GM12878 (cell line): ENCODE results near the gene NXNL1. TPM values are rescaled to one million over a fixed set of nuclear protein-coding genes. Genes with fewer than 3 reads are reported as not detected.

Experiments used
- ATAC-seq: fragments of 200-7000 bp; cut with Tn5 transposase; 3 replicates; pipeline ENCODE4 v1.9.1; 2020; ENCODE audit warnings: mild to moderate bottlenecking, moderate library complexity
- BruUV-seq: library from RNA; stranded (reverse); fragments of 400-500 nt; replicated peaks from 2 replicates; lab custom pipeline; 2021; lab: Mats Ljungman, UMichigan
- CTCF ChIA-PET: fragments of 300-600 bp; sonication (Branson Sonifier 250); formaldehyde crosslinking; extraction: SDS; loops from one replicate; lab custom pipeline; 2021; ENCODE audit warnings: inconsistent platforms; lab: Yijun Ruan, JAX
- POLR2A ChIA-PET: fragments of 350-600 bp; formaldehyde crosslinking; extraction: SDS; loops from one replicate; lab custom pipeline; 2021; ENCODE audit warnings: inconsistent platforms; lab: Charles Lee
- RAD21 ChIA-PET: fragments of 300-600 bp; sonication (Branson Sonifier 250); formaldehyde crosslinking; loops from one replicate; lab custom pipeline; 2023; ENCODE audit warnings: antibody characterized with exemption; ENCODE audit not compliant: unreplicated experiment; lab: Charles Lee
- SMC1A ChIA-PET: fragments of 300-600 bp; sonication (Branson Sonifier 250); formaldehyde crosslinking; loops from one replicate; lab custom pipeline; 2023; ENCODE audit not compliant: unreplicated experiment, uncharacterized antibody; lab: Charles Lee
- DNase-seq: peaks from one replicate; pipeline ENCODE4 v3.0.0-alpha.2; 2011; ENCODE audit warnings: low read depth, low spot score
- FAIRE-seq: peaks from 3 replicates; lab custom pipeline; 2011; peaks lifted over from hg19 to GRCh38; lab: Jason Lieb, UNC
- H2AFZ ChIP-seq: 2 replicates; pipeline ENCODE4 v1.6.0; 2011; ENCODE audit warnings: low read depth, low read length, control low read depth; ENCODE audit not compliant: control insufficient read depth
- H3K27ac ChIP-seq: 2 replicates; pipeline ENCODE4 v1.5.1; 2011; ENCODE audit warnings: control low read depth; ENCODE audit not compliant: control insufficient read depth, insufficient read depth
- H3K27me3 ChIP-seq, 2 experiments: replicated peaks in 1 of 2; 2 replicates each; pipeline versions ENCODE4 v1.6.0 to v1.6.1; 2011; ENCODE audit warnings: low read length in 1 of 2; ENCODE audit not compliant: control insufficient read depth in 2 of 2, insufficient read depth in 2 of 2
- H3K36me3 ChIP-seq, 2 experiments: 2 replicates each; pipeline ENCODE4 v1.5.1; 2011; ENCODE audit warnings: low read length in 1 of 2; ENCODE audit not compliant: control insufficient read depth in 2 of 2, insufficient read depth in 2 of 2
- H3K4me1 ChIP-seq: 2 replicates; pipeline ENCODE4 v1.6.1; 2011; ENCODE audit warnings: mild to moderate bottlenecking, low read length, moderate library complexity, mixed read lengths; ENCODE audit not compliant: control insufficient read depth, insufficient read depth
- H3K4me2 ChIP-seq: 2 replicates; pipeline ENCODE4 v1.6.0; 2011; ENCODE audit warnings: control low read depth; ENCODE audit not compliant: control insufficient read depth, insufficient read depth
- H3K4me3 ChIP-seq: fragments of 200-600 bp; sonication (generic); 2 replicates; pipeline ENCODE4 v1.5.1; 2016
- H3K79me2 ChIP-seq: 2 replicates; pipeline ENCODE4 v1.6.0; 2011; ENCODE audit warnings: low read length; ENCODE audit not compliant: control insufficient read depth, insufficient read depth
- H3K9ac ChIP-seq: 2 replicates; pipeline ENCODE4 v1.8.0; 2011; ENCODE audit warnings: low read length, control low read depth, mixed read lengths; ENCODE audit not compliant: control insufficient read depth, insufficient read depth
- H3K9me3 ChIP-seq: replicated peaks from 3 replicates; pipeline ENCODE4 v1.5.1; 2011; ENCODE audit warnings: mild to moderate bottlenecking, low read length; ENCODE audit not compliant: control insufficient read depth, insufficient read depth
- H4K20me1 ChIP-seq: 2 replicates; pipeline ENCODE4 v1.6.0; 2011; ENCODE audit not compliant: control insufficient read depth, insufficient read depth
- CHD4 ChIP-seq: fragments of 200-600 bp; sonication (generic); IDR thresholded peaks from 2 replicates; pipeline ENCODE4 v1.6.1; 2016; ENCODE audit warnings: mild to moderate bottlenecking
- KLF5 ChIP-seq: fragments of 450-650 bp; IDR thresholded peaks from 2 replicates; pipeline ENCODE4 v1.6.1; 2014; ENCODE audit warnings: mild to moderate bottlenecking; ENCODE audit not compliant: partially characterized antibody
- POLR2AphosphoS2 ChIP-seq: IDR thresholded peaks from 2 replicates; pipeline ENCODE4 v1.6.1; 2011; ENCODE audit warnings: low read depth, mild to moderate bottlenecking, low read length, improper control_type of control experiment, moderate library complexity
- RB1 ChIP-seq: fragments of 450-650 bp; formaldehyde crosslinking; IDR thresholded peaks from 2 replicates; pipeline ENCODE4 v1.6.1; 2017; ENCODE audit warnings: mild to moderate bottlenecking, borderline replicate concordance
- RFX5 ChIP-seq: IDR thresholded peaks from 2 replicates; pipeline ENCODE4 v1.6.1; 2011; ENCODE audit warnings: low read depth, low read length, improper control_type of control experiment
- SIN3A ChIP-seq: IDR thresholded peaks from 2 replicates; pipeline ENCODE4 v1.6.1; 2012; ENCODE audit warnings: low read depth, low read length, improper control_type of control experiment
- SMAD1 ChIP-seq: fragments of 450-650 bp; IDR thresholded peaks from 2 replicates; pipeline ENCODE4 v1.6.1; 2018; ENCODE audit warnings: mild to moderate bottlenecking, low read depth; ENCODE audit not compliant: partially characterized antibody
- SPI1 ChIP-seq: IDR thresholded peaks from 2 replicates; pipeline ENCODE4 v1.6.1; 2011; ENCODE audit warnings: low read depth, mild to moderate bottlenecking, low read length, moderate library complexity, borderline replicate concordance; ENCODE audit not compliant: insufficient read depth
- SREBF1 ChIP-seq: IDR thresholded peaks from 2 replicates; pipeline ENCODE4 v1.6.1; 2012; ENCODE audit warnings: mild to moderate bottlenecking, low read length
- ZBTB4 ChIP-seq: fragments of 450-650 bp; formaldehyde crosslinking; IDR thresholded peaks from 2 replicates; pipeline ENCODE4 v1.4.0; 2022; ENCODE audit warnings: mild to moderate bottlenecking, moderate library complexity
- ZNF217 ChIP-seq: fragments of 450-650 bp; IDR thresholded peaks from 2 replicates; pipeline ENCODE4 v1.6.1; 2017; ENCODE audit warnings: antibody characterized with exemption, mild to moderate bottlenecking
- WGBS: methylation state at CpG from one replicate; pipeline ENCODE4 v1.1.6; 2016; ENCODE audit warnings: low lambda C conversion rate; ENCODE audit not compliant: insufficient replicate concordance, insufficient coverage; ENCODE audit errors: missing lambda C conversion rate; 5-methylcytosine and 5-hydroxymethylcytosine counted together
- in situ Hi-C: fragments of 300-500 bp; cut with MboI; formaldehyde crosslinking; loops from 9 replicates; pipeline ENCODE4 v1.14.3; 2018; ENCODE audit warnings: mixed read lengths
- intact Hi-C: fragments of 100-400 bp; cut with micrococcal nuclease; formaldehyde crosslinking; loops from one replicate; pipeline ENCODE4 v1.14.2; 2022; ENCODE audit not compliant: unreplicated experiment
- polyA plus RNA-seq, 11 experiments: library from polyadenylated mRNA; depleted of rRNA in 4 of 11; unstranded in 6 of 11; stranded (reverse) in 5 of 11; fragments of >200 nt; fragmentation: Nextera tagmentation in 4 of 11; fragmentation: Illumina TruSeq in 1 of 11; extraction: Ambion mirVana in 4 of 11; extraction: Trizol in 1 of 11; gene quantifications; 1 replicate in 1 of 11; 2 replicates in 10 of 11; pipeline versions ENCODE4 v1.2.1 to v1.2.3, GENCODE V29; 2011 to 2016; ENCODE audit warnings: inconsistent platforms in 2 of 11, missing spikeins in 2 of 11, low read depth in 1 of 11
- total RNA-seq, 4 experiments: library from RNA; depleted of rRNA in 3 of 4; stranded (reverse); fragments of >200 nt in 3 of 4; fragmentation: Illumina TruSeq in 1 of 4; extraction: Trizol in 1 of 4; gene quantifications; 2 replicates each; pipeline versions ENCODE4 v1.2.1 to v1.2.3, GENCODE V29; 2013 to 2021
- TF ChIP-seq, protein P1 (sequence below): fragments of 150-350 bp; IDR thresholded peaks from 2 replicates; pipeline ENCODE4 v1.6.1; 2016; ENCODE audit warnings: low read depth, low read length
- TF ChIP-seq, protein P2 (sequence below): fragments of 450-650 bp; formaldehyde crosslinking; IDR thresholded peaks from 2 replicates; pipeline ENCODE4 v1.4.0; 2020; ENCODE audit warnings: mild to moderate bottlenecking, moderate library complexity

The NXNL1 gene
- total and polyA plus RNA-seq, 10 of the 15 experiments (the other 5 are each of a cell fraction or from before 2014, with no cell fraction given), result not detected

GRCh38 chr19:17487284-17488121 is 26.8 kb upstream of the NXNL1 start:
- no peak for FAIRE-seq
- no peaks in the 10 kb centered on the region for H3K27me3 ChIP-seq
- no peak overlapping the region for H3K4me3 ChIP-seq
- intact Hi-C loops, result no loop called here
- H3K9me3 ChIP-seq, result no peaks in the 10 kb centered on the region
- H3K4me1 ChIP-seq, result peaks cover 6% of the 10 kb centered on the region
- BruUV-seq, result no TSS peak
- SMC1A ChIA-PET, result no interaction called here
- no peaks in the 10 kb centered on the region for H4K20me1 ChIP-seq
- H3K9ac ChIP-seq, result no peak overlapping the region
- 64% methylated on average over 18 of the region's 18 CpGs for WGBS
- ATAC-seq, result no peak
- H3K4me2 ChIP-seq, result no peak overlapping the region
- TF ChIP-seq KLF5 (no peak), SIN3A (no peak), POLR2AphosphoS2 (no peak), SPI1 (no peak), SREBF1 (no peak), ZNF217 (no peak), RB1 (no peak), CHD4 (no peak), SMAD1 (no peak), RFX5 (no peak), ZBTB4 (CRISPR knock-in tag) (no peak)
- TF ChIP-seq, protein P1, sequence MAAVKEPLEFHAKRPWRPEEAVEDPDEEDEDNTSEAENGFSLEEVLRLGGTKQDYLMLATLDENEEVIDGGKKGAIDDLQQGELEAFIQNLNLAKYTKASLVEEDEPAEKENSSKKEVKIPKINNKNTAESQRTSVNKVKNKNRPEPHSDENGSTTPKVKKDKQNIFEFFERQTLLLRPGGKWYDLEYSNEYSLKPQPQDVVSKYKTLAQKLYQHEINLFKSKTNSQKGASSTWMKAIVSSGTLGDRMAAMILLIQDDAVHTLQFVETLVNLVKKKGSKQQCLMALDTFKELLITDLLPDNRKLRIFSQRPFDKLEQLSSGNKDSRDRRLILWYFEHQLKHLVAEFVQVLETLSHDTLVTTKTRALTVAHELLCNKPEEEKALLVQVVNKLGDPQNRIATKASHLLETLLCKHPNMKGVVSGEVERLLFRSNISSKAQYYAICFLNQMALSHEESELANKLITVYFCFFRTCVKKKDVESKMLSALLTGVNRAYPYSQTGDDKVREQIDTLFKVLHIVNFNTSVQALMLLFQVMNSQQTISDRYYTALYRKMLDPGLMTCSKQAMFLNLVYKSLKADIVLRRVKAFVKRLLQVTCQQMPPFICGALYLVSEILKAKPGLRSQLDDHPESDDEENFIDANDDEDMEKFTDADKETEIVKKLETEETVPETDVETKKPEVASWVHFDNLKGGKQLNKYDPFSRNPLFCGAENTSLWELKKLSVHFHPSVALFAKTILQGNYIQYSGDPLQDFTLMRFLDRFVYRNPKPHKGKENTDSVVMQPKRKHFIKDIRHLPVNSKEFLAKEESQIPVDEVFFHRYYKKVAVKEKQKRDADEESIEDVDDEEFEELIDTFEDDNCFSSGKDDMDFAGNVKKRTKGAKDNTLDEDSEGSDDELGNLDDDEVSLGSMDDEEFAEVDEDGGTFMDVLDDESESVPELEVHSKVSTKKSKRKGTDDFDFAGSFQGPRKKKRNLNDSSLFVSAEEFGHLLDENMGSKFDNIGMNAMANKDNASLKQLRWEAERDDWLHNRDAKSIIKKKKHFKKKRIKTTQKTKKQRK, result no peak
- TF ChIP-seq, protein P2, sequence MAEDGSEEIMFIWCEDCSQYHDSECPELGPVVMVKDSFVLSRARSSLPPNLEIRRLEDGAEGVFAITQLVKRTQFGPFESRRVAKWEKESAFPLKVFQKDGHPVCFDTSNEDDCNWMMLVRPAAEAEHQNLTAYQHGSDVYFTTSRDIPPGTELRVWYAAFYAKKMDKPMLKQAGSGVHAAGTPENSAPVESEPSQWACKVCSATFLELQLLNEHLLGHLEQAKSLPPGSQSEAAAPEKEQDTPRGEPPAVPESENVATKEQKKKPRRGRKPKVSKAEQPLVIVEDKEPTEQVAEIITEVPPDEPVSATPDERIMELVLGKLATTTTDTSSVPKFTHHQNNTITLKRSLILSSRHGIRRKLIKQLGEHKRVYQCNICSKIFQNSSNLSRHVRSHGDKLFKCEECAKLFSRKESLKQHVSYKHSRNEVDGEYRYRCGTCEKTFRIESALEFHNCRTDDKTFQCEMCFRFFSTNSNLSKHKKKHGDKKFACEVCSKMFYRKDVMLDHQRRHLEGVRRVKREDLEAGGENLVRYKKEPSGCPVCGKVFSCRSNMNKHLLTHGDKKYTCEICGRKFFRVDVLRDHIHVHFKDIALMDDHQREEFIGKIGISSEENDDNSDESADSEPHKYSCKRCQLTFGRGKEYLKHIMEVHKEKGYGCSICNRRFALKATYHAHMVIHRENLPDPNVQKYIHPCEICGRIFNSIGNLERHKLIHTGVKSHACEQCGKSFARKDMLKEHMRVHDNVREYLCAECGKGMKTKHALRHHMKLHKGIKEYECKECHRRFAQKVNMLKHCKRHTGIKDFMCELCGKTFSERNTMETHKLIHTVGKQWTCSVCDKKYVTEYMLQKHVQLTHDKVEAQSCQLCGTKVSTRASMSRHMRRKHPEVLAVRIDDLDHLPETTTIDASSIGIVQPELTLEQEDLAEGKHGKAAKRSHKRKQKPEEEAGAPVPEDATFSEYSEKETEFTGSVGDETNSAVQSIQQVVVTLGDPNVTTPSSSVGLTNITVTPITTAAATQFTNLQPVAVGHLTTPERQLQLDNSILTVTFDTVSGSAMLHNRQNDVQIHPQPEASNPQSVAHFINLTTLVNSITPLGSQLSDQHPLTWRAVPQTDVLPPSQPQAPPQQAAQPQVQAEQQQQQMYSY (CRISPR knock-in tag), result no peak
- H3K79me2 ChIP-seq, result no peaks in the 10 kb centered on the region
- RAD21 ChIA-PET, result no interaction called here
- CTCF ChIA-PET, result interaction anchor here (0.6 to 1.0 kb wide), 4 partner anchors 9 to 625 kb away, joined by 3 to 4 read pairs (median 4); no protein-coding TSS in a partner anchor
- DNase-seq, result no peak
- POLR2A ChIA-PET, result no interaction called here
- no peak overlapping the region for H2AFZ ChIP-seq
- in situ Hi-C loops, result no loop called here
- H3K27ac ChIP-seq, result no peak overlapping the region
- H3K36me3 ChIP-seq, result no peaks in the 10 kb centered on the region
